Measurements from ENCODE around the gene RPL10A.

RPL10A gene

GRCh38 chr6:35454391-35455110 is 13.7 kb upstream of the RPL10A start:
- TF ChIP-seq CTCF (IDR thresholded peaks at IDR 0.05; ENCODE audit: low read depth, low read length), result no peak
- DNase-seq (ENCODE audit: low read depth in 2 of 2), result peak in 1 of 2 donors; percentile 51
- no peak overlapping the region for H3K4me3 ChIP-seq (replicated peaks in 1 of 2; ENCODE audit: low read depth in 2 of 2, low read length in 2 of 2)

- no peak for DNase-seq (ENCODE audit: low read depth in 2 of 2)
- TF ChIP-seq CTCF (IDR thresholded peaks at IDR 0.05; ENCODE audit: low read depth, low read length), result no peak
- no peak overlapping the region for H3K4me3 ChIP-seq (replicated peaks in 1 of 2; ENCODE audit: low read depth in 2 of 2, low read length in 2 of 2)
Measured at GRCh38 chr6:35457907-35458306, 10.3 kb upstream of the RPL10A start.

- no peak overlapping the region for H3K4me3 ChIP-seq (replicated peaks in 1 of 2; ENCODE audit: low read depth in 2 of 2, low read length in 2 of 2)
- no peak for TF ChIP-seq CTCF (IDR thresholded peaks at IDR 0.05; ENCODE audit: low read depth, low read length)
- no peak for DNase-seq (ENCODE audit: low read depth in 2 of 2)
Measured at GRCh38 chr6:35461270-35461669, 6.9 kb upstream of the RPL10A start.

DNA sequence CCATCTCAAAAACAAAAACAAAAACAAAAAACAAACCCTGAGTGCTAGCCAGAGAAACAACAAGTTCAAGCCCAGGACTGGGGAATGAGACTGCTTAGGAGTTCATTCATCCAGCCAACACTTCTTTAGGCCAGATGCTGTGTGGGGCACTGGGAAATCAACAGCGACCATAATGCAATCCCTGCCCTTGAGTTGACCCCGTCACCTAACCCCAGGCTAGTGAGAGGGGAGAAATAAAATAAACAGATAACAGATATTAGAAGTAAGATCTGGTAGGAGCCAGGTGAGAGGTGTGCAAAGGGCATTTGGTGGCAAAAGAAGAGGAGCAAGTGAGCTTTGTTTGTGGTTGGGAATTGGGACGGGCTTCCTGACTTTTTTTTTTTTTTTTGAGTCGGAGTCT is 4.9 kb upstream of the RPL10A start:
- no peak overlapping the region for H3K4me3 ChIP-seq (replicated peaks in 1 of 2; ENCODE audit: low read depth in 2 of 2, low read length in 2 of 2)
- DNase-seq (ENCODE audit: low read depth in 2 of 2), result no peak
- TF ChIP-seq CTCF (IDR thresholded peaks at IDR 0.05; ENCODE audit: low read depth, low read length), result no peak

DNA sequence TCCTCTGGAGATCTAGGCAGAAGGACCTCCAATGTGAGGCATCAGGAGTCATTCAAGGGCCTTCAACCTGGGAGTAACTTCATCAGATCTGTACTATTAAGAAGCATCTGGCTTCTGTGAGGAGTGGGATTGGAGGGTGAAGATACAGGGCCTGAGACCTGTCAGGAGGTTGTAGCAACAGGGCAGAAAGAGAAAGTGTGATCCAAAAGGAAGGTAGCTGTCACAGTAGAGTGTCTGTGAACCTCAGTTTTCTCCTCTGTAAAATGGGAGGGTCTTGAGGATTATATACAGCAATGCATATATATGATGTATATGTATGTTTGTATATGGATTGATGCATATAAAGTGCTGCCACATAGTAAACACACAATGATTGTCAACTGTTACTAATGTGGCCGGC is 2.6 kb upstream of the RPL10A start:
- no peak for TF ChIP-seq CTCF (IDR thresholded peaks at IDR 0.05; ENCODE audit: low read depth, low read length)
- no peak overlapping the region for H3K4me3 ChIP-seq (replicated peaks in 1 of 2; ENCODE audit: low read depth in 2 of 2, low read length in 2 of 2)
- DNase-seq (ENCODE audit: low read depth in 2 of 2), result no peak

GRCh38 chr6:35468980-35469750 is 964 bp downstream of the RPL10A start:
- peak overlapping the region; percentile 81 to 94 for H3K4me3 ChIP-seq (replicated peaks in 1 of 2; ENCODE audit: low read depth in 2 of 2, low read length in 2 of 2)
- no peak for DNase-seq (ENCODE audit: low read depth in 2 of 2)
- no peak for TF ChIP-seq CTCF (IDR thresholded peaks at IDR 0.05; ENCODE audit: low read depth, low read length)
